GM19238 (cell line): ENCODE results near the gene GLOD4.

Experiments used
- DNase-seq: peaks from one replicate; pipeline ENCODE4 v3.0.0; 2011; ENCODE audit warnings: low spot score; ENCODE audit not compliant: insufficient read length

Gene GLOD4

GRCh38 chr17:743139-743538 lies 38.9 kb downstream of the GLOD4 start:
- no peak for DNase-seq

- no peak for DNase-seq
These were observed 39.8 kb downstream of the GLOD4 start for GRCh38 chr17:742147-742793.

GRCh38 chr17:740240-741017 lies 41.7 kb downstream of the GLOD4 start:
- DNase-seq, result peak; percentile 58

GRCh38 chr17:737561-738113 lies 44.4 kb downstream of the GLOD4 start:
- no peak for DNase-seq

- no peak for DNase-seq
These were observed 48.3 kb downstream of the GLOD4 start for GRCh38 chr17:733743-734142.

GRCh38 chr17:732902-733720 lies 49.0 kb downstream of the GLOD4 start:
- peak; percentile 30 for DNase-seq

- peak; percentile 79 for DNase-seq
These were observed 49.8 kb downstream of the GLOD4 start, which contains the start of gene TLCD3A for GRCh38 chr17:732067-732901. Gene TLCD3A, plus strand, starts transcription at chr17:732596. Its CDS starts 52 bp downstream, at chr17:732648.

GRCh38 chr17:731644-732066 lies 50.4 kb downstream of the GLOD4 start:
- no peak for DNase-seq

- no peak for DNase-seq
These were observed 53.2 kb downstream of the GLOD4 start for GRCh38 chr17:728911-729310.

- DNase-seq, result no peak
These were observed 55.7 kb downstream of the GLOD4 start for GRCh38 chr17:726271-726919.

- DNase-seq, result no peak
These were observed 56.3 kb downstream of the GLOD4 start for GRCh38 chr17:725746-726145.

- no peak for DNase-seq
These were observed 57.0 kb downstream of the GLOD4 start for GRCh38 chr17:725084-725483.

- no peak for DNase-seq
These were observed 60.5 kb downstream of the GLOD4 start for GRCh38 chr17:721540-721937.

GRCh38 chr17:720706-721539 lies 61.2 kb downstream of the GLOD4 start:
- DNase-seq, result no peak

GRCh38 chr17:718075-718474 lies 64.0 kb downstream of the GLOD4 start:
- no peak for DNase-seq
